Measurements from ENCODE around the gene ARHGEF6.

DNA sequence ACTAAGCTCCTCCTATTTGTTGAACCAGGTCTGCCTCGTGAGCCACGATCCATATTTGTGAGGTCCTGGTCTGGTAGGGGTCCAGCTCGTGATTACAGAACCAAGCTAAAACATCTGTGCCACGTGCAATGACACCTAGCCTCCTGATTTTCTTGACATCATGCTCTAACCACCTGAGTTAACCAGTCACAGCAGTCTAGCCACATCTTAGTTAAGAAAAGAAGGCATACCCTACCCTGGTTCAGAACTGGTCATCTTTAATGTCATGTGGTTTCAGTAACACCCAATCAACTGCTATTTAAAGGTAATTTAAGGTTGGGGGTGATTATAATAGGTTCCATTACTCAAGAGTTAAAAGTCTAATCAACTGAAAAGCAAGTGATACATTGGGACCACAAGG is 28.4 kb downstream of the ARHGEF6 start:
- no peak for TF ChIP-seq ZNF114 (tag by site-specific recombination; IDR thresholded peaks at IDR 0.05)
- no peak for TF ChIP-seq ZNF530 (tag by site-specific recombination; IDR thresholded peaks at IDR 0.05; ENCODE audit: low read depth)
- no peak for TF ChIP-seq CTCF (tag by site-specific recombination; IDR thresholded peaks at IDR 0.05)
- no peak for TF ChIP-seq GLI4 (tag by site-specific recombination; IDR thresholded peaks at IDR 0.05)
- no peak for TF ChIP-seq ZNF629 (tag by site-specific recombination; IDR thresholded peaks at IDR 0.05)
- no peak for TF ChIP-seq ZNF184 (tag by site-specific recombination; IDR thresholded peaks at IDR 0.05)
- no peak for TF ChIP-seq MZF1 (tag by site-specific recombination; IDR thresholded peaks at IDR 0.05; ENCODE audit: borderline replicate concordance)

All from HEK293 (cell line).